HG03575 (cell line): Measurements from ENCODE around the gene ANXA8.
"Not testable (repeated sequence)": the region's sequence is repeated elsewhere in the genome, so short reads cannot be mapped to it uniquely, and the experiment has no call there.

Source experiments
- ATAC-seq: cut with Tn5 transposase; IDR thresholded peaks from one replicate; pipeline ENCODE4 v1.9.1; 2021; ENCODE audit not compliant: unreplicated experiment, insufficient number of reproducible peaks, low FRiP score; ENCODE audit errors: extremely low read depth

Gene ANXA8

GRCh38 chr10:47483923-47484322 is at the start of gene ANXA8:
Gene ANXA8 (minus strand): TSS chr10:47484115. CDS start chr10:47483933, 182 bp downstream.
- not testable (repeated sequence) for ATAC-seq

GRCh38 chr10:47523475-47523874 is 39.6 kb upstream of the ANXA8 start, which contains the start of gene AGAP9:
Gene AGAP9 (minus strand): TSS chr10:47523638. CDS start chr10:47523526, 112 bp downstream.
- not testable (repeated sequence) for ATAC-seq

GRCh38 chr10:47502313-47502712 is 18.4 kb upstream of the ANXA8 start:
- ATAC-seq = not testable (repeated sequence)

GRCh38 chr10:47494226-47494625 is 10.3 kb upstream of the ANXA8 start:
- not testable (repeated sequence) for ATAC-seq

- ATAC-seq = not testable (repeated sequence)
These were observed 7.7 kb upstream of the ANXA8 start, which contains the start of gene FAM25G for GRCh38 chr10:47491600-47491999. Gene FAM25G (minus strand): TSS chr10:47491700. CDS start chr10:47491674, 26 bp downstream.

GRCh38 chr10:47489630-47490029 is 5.7 kb upstream of the ANXA8 start:
- ATAC-seq = not testable (repeated sequence)

GRCh38 chr10:47485943-47486342 is 2.0 kb upstream of the ANXA8 start:
- not testable (repeated sequence) for ATAC-seq

GRCh38 chr10:47484786-47485185 is 871 bp upstream of the ANXA8 start:
- ATAC-seq = not testable (repeated sequence)

- not testable (repeated sequence) for ATAC-seq
These were observed 1.5 kb downstream of the ANXA8 start for GRCh38 chr10:47482367-47482766.

- not testable (repeated sequence) for ATAC-seq
These were observed 2.1 kb downstream of the ANXA8 start for GRCh38 chr10:47481768-47482181.

- ATAC-seq = not testable (repeated sequence)
These were observed 2.6 kb downstream of the ANXA8 start for GRCh38 chr10:47481182-47481766.

GRCh38 chr10:47480133-47480532 is 3.8 kb downstream of the ANXA8 start:
- ATAC-seq = not testable (repeated sequence)

GRCh38 chr10:47478114-47478513 is 5.8 kb downstream of the ANXA8 start:
- not testable (repeated sequence) for ATAC-seq

GRCh38 chr10:47477078-47477477 is 6.8 kb downstream of the ANXA8 start:
- ATAC-seq = not testable (repeated sequence)

GRCh38 chr10:47475101-47475500 is 8.8 kb downstream of the ANXA8 start:
- not testable (repeated sequence) for ATAC-seq

- ATAC-seq = not testable (repeated sequence)
These were observed 10.4 kb downstream of the ANXA8 start for GRCh38 chr10:47473516-47473915.

GRCh38 chr10:47472647-47473046 is 11.3 kb downstream of the ANXA8 start:
- not testable (repeated sequence) for ATAC-seq

- ATAC-seq = not testable (repeated sequence)
These were observed 11.8 kb downstream of the ANXA8 start for GRCh38 chr10:47472072-47472471.

GRCh38 chr10:47468731-47469528 is 15.0 kb downstream of the ANXA8 start:
- ATAC-seq = not testable (repeated sequence)

GRCh38 chr10:47467957-47468356 is 16.0 kb downstream of the ANXA8 start:
- ATAC-seq = not testable (repeated sequence)
